GM19372 (cell line): ENCODE results near the gene ZMIZ1.

Experiments used
- ATAC-seq: cut with Tn5 transposase; IDR thresholded peaks from one replicate; pipeline ENCODE4 v1.9.1; 2021; ENCODE audit warnings: mild to moderate bottlenecking, low read depth, moderate library complexity; ENCODE audit not compliant: unreplicated experiment

The ZMIZ1 gene

GRCh38 chr10:79111427-79111826 is 42.7 kb downstream of the ZMIZ1 start:
- ATAC-seq, result no peak

DNA sequence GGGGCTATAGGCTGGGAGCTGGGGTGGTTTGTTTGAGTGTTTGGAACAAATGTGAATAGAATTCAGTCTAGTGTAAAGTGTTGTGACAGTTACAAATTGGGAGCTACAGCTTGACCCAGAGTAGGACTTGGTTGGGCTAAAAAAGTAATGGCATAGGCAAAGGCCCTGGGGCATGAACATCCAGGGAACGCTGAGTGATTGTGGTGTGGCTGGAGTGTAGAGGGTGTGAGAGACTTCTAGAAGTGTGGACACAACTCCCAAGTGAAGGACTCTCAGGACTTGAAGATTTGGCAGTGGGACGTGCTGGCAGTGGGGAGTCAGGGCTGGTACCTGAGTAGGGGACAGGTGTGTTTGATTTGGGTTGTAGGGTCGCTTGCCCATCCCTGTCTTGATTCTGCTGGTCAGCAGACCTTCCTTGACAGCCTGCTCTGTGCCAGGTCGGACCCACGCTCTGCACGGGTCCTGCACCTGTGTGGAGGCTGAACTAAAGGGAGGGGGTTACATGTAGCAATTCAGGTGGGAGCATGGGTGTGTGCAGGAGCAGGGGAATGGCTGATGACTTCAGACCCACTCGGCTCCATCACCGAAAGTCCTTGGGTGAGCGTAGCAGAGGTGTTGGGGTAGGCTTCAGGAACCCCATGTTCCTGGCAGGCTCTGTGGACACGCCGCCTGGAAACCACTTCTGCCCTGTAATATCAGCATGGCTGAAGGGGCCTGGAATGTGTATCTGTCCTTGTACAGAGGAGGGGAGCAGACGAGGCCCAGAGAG is 43.3 kb downstream of the ZMIZ1 start:
- no peak for ATAC-seq

GRCh38 chr10:79112881-79113431 is 44.2 kb downstream of the ZMIZ1 start:
- ATAC-seq, result no peak

- no peak for ATAC-seq
Observed at GRCh38 chr10:79113827-79114226, 45.1 kb downstream of the ZMIZ1 start.

GRCh38 chr10:79115302-79115701 is 46.5 kb downstream of the ZMIZ1 start:
- no peak for ATAC-seq

- ATAC-seq, result peak; percentile 33
Observed at GRCh38 chr10:79116368-79116767, 47.6 kb downstream of the ZMIZ1 start.

DNA sequence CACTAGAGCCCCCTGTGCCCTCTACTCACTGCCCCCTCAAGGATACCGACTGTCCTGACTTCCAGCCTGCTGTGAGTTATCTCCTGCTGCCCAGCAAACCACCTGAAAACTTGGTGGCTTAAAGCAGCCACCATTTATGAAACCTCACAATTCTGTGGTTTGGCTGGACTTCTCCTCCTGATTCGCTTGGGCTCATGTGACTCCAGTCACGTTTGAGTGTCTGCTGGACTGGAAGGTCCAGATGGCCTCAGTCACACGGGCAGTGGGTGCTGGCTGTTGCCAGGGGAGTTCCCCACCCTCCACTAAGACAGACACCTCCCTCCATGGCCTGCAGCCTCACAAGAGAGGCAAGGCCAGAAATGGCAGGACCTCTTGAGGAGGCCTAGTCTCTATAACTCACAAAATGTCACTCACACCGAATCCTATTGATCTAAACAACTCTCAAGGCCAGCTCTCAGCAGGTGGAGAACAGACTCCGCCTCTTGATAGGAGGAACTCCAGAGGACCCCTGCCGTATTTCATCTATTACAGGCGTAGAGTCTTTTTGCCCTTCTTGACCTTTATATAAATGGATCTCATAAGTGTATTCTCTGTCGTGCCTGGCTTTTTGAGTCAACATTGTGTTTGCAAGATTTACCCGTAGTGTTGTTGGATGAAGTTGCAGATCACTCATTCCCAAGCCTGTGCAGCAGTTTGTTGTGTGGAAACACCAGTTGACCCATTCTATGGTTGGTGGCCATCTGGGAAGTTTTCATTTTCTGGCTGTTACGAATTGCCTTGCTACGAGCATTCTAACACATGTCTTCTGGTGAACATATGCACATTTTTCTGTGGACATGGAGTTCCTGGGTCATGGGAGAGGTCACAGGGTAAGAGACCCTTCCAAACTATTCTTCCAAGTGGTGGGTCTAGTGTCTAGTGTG is 48.3 kb downstream of the ZMIZ1 start:
- ATAC-seq, result peak; percentile 74

GRCh38 chr10:79118286-79119202 is 49.8 kb downstream of the ZMIZ1 start:
- ATAC-seq, result no peak

GRCh38 chr10:79119306-79119705 is 50.5 kb downstream of the ZMIZ1 start:
- ATAC-seq, result no peak

DNA sequence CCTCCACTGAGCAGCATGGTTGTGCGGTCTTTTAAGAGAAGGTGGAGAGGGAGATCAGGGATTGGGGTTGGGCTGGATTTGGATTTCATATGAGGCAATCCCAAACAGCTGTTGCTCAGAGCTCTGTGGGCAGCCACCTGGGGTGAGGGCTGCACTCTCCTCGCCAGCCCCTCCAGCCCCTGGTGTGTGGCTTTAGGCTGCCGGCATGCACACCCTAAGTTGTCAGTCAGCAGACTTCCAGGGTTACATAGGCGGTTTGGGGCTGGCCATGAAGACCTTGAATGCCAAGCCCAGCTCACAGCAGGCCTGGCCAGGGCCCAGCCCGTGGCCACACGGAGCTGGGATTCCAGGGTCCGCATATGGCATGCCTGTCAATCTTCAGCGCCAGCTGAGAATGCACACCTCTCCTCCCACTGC is 54.8 kb downstream of the ZMIZ1 start:
- ATAC-seq, result no peak

DNA sequence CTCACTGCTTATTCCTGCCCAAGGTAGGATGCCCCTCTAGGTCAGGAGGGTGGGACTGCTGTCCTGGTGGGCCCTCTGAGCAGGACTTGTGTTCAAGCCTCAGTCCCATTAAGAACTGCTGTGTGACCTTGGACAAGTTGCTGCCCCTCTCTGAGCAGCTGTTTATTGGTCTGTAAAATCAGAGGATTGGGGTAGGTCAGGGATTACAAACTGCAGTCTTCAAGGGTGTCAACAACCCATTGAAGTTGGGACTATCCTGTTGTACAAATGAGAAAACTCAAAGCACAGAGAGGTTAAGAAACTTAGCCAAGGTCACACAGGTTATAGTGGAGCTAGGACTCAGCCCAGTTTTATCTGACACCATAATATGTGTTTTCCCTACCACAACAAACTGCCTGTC is 55.3 kb downstream of the ZMIZ1 start:
- ATAC-seq, result no peak

- ATAC-seq, result no peak
Observed at GRCh38 chr10:79125092-79125491, 56.3 kb downstream of the ZMIZ1 start.

- ATAC-seq, result no peak
Observed at GRCh38 chr10:79126351-79127080, 57.8 kb downstream of the ZMIZ1 start.

GRCh38 chr10:79127151-79127961 is 58.6 kb downstream of the ZMIZ1 start:
- ATAC-seq, result no peak

- no peak for ATAC-seq
Observed at GRCh38 chr10:79128241-79128922, 59.6 kb downstream of the ZMIZ1 start.

- ATAC-seq, result no peak
Observed at GRCh38 chr10:79128923-79129305, 60.1 kb downstream of the ZMIZ1 start.

DNA sequence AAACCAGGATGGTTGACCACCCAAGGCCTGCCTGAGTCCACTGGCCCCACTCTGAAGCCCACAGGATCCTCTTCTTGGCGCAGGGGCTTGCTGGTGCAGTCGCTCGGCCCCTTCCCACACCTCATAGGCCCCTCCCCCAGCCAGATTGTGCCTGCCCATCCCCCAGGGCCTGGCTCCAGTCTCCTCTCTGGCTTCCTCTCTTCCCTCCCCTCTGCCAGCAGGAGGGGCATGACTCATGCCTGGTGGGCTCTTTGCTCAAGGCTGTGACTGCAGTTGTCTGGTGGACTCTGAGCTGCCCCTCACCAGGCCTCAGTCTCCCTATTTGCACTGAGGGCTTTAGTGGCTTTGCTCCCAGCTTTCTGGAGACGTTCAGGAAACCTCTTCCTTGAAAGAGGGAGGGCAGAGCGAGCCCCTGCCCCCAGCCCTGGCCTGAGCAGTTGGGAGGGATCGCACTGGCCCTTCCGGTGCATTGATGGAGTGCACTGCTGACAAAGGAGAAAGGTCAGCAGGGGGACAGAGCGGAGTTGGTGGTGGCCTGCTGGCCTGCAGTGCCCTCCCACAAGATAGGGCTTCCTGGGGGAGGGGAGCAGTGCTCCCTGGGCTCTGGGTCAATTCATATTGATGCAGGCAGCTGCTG is 60.7 kb downstream of the ZMIZ1 start:
- no peak for ATAC-seq

GRCh38 chr10:79130255-79130654 is 61.5 kb downstream of the ZMIZ1 start:
- ATAC-seq, result no peak
